GM23338 (cell line): ENCODE results near the gene TBX18. TPM values are rescaled to one million over a fixed set of nuclear protein-coding genes. Genes with fewer than 3 reads are reported as not detected.

ENCODE experiments used
- ATAC-seq: fragments of 200-7000 bp; cut with Tn5 transposase; 3 replicates; pipeline ENCODE4 v1.9.1; 2020
- DNase-seq: peaks from one replicate; pipeline ENCODE4 v3.0.0-alpha.2; 2015; ENCODE audit warnings: low spot score
- H2AFZ ChIP-seq: fragments of 200-600 bp; sonication (generic); 2 replicates; pipeline ENCODE4 v1.8.0; 2016; ENCODE audit warnings: antibody characterized with exemption, mild to moderate bottlenecking, moderate library complexity
- H3F3A ChIP-seq: fragments of 200-600 bp; sonication (generic); replicated peaks from 2 replicates; pipeline ENCODE4 v1.8.0; 2017; ENCODE audit warnings: antibody characterized with exemption, mixed run types, low read depth
- H3K27ac ChIP-seq: fragments of 200-600 bp; sonication (generic); 2 replicates; pipeline ENCODE4 v1.6.1; 2016; ENCODE audit warnings: low read depth
- H3K27me3 ChIP-seq: fragments of 200-600 bp; sonication (generic); 2 replicates; pipeline ENCODE4 v1.8.0; 2016; ENCODE audit warnings: mild to moderate bottlenecking, mixed run types, moderate library complexity; ENCODE audit not compliant: insufficient read depth
- H3K36me3 ChIP-seq: fragments of 200-600 bp; sonication (generic); 2 replicates; pipeline ENCODE4 v1.8.0; 2016; ENCODE audit warnings: mild to moderate bottlenecking; ENCODE audit not compliant: insufficient read depth
- H3K4me1 ChIP-seq: fragments of 200-600 bp; sonication (generic); 2 replicates; pipeline ENCODE4 v1.8.0; 2016; ENCODE audit warnings: mild to moderate bottlenecking, moderate library complexity; ENCODE audit not compliant: insufficient read depth
- H3K4me2 ChIP-seq: fragments of 200-600 bp; sonication (generic); 2 replicates; pipeline ENCODE4 v1.7.1; 2017; ENCODE audit warnings: mixed run types
- H3K4me3 ChIP-seq: fragments of 200-600 bp; sonication (generic); 2 replicates; pipeline ENCODE4 v1.6.1; 2016; ENCODE audit warnings: mixed run types
- H3K79me2 ChIP-seq: fragments of 200-600 bp; sonication (generic); replicated peaks from 2 replicates; pipeline ENCODE4 v1.8.0; 2017; ENCODE audit warnings: mild to moderate bottlenecking; ENCODE audit not compliant: insufficient read depth
- H3K9me2 ChIP-seq: fragments of 200-600 bp; sonication (generic); 2 replicates; pipeline ENCODE4 v1.8.0; 2017; ENCODE audit not compliant: insufficient read depth
- H4K20me1 ChIP-seq: fragments of 200-600 bp; sonication (generic); replicated peaks from 2 replicates; pipeline ENCODE4 v1.8.0; 2017; ENCODE audit warnings: mild to moderate bottlenecking; ENCODE audit not compliant: insufficient read depth
- H3K27ac Mint-ChIP-seq: 2 replicates; pipeline ENCODE4 v1.8.0; 2020; ENCODE audit warnings: inconsistent platforms, mild to moderate bottlenecking, moderate library complexity, mixed read lengths
- H3K27me3 Mint-ChIP-seq: 3 replicates; pipeline ENCODE4 v1.8.0; 2022; ENCODE audit warnings: low read depth, mild to moderate bottlenecking, moderate library complexity, mixed read lengths, inconsistent platforms; ENCODE audit not compliant: insufficient read depth, poor library complexity
- H3K36me3 Mint-ChIP-seq: 3 replicates; pipeline ENCODE4 v1.8.0; 2021; ENCODE audit warnings: low read depth, mild to moderate bottlenecking, inconsistent platforms, moderate library complexity, mixed read lengths
- H3K4me1 Mint-ChIP-seq: 3 replicates; pipeline ENCODE4 v1.8.0; 2020; ENCODE audit warnings: mild to moderate bottlenecking, inconsistent platforms, mixed read lengths
- H3K4me3 Mint-ChIP-seq: 3 replicates; pipeline ENCODE4 v1.8.0; 2021; ENCODE audit warnings: moderate library complexity, mild to moderate bottlenecking, inconsistent platforms, mixed read lengths
- H3K9me3 Mint-ChIP-seq: 3 replicates; pipeline ENCODE4 v1.8.0; 2020; ENCODE audit warnings: moderate library complexity, mild to moderate bottlenecking, inconsistent platforms, mixed read lengths
- CREB1 ChIP-seq: fragments of 250-450 bp; sonication (Bioruptor Pico); IDR thresholded peaks from 2 replicates; pipeline ENCODE4 v1.5.0; 2020; ENCODE audit warnings: low read depth, mild to moderate bottlenecking, moderate library complexity
- CTCF ChIP-seq, 2 experiments: fragments of 200-600 bp in 1 of 2; sonication (generic) in 1 of 2; conservative IDR thresholded peaks; 2 replicates each; pipeline versions ENCODE4 v1.5.1 to v1.6.1; 2016 to 2017; ENCODE audit warnings: antibody characterized with exemption in 2 of 2, low read depth in 2 of 2, mild to moderate bottlenecking in 2 of 2, moderate library complexity in 1 of 2
- EZH2phosphoT487 ChIP-seq: fragments of 200-600 bp; sonication (generic); IDR thresholded peaks from one replicate; pipeline ENCODE4 v1.8.1; 2018; ENCODE audit warnings: antibody characterized with exemption; ENCODE audit not compliant: unreplicated experiment
- JUNB ChIP-seq: IDR thresholded peaks from one replicate; pipeline ENCODE4 v1.6.1; 2016; ENCODE audit warnings: antibody characterized with exemption; ENCODE audit not compliant: unreplicated experiment
- NANOG ChIP-seq: IDR thresholded peaks from 2 replicates; pipeline ENCODE4 v1.6.1; 2016; ENCODE audit warnings: antibody characterized with exemption, borderline replicate concordance
- STAT1 ChIP-seq: IDR thresholded peaks from one replicate; pipeline ENCODE4 v1.6.1; 2016; ENCODE audit warnings: antibody characterized with exemption; ENCODE audit not compliant: unreplicated experiment
- ZNF114 ChIP-seq: fragments of 250-450 bp; sonication (Bioruptor Pico); IDR thresholded peaks from 2 replicates; pipeline ENCODE4 v1.5.0; 2020; ENCODE audit warnings: mild to moderate bottlenecking, moderate library complexity
- ZNF331 ChIP-seq: fragments of 250-450 bp; sonication (Bioruptor Pico); IDR thresholded peaks from 2 replicates; pipeline ENCODE4 v1.5.0; 2020; ENCODE audit warnings: low read depth, mild to moderate bottlenecking, moderate library complexity
- polyA plus RNA-seq: library from polyadenylated mRNA; unstranded; fragments of >200 nt; fragmentation: Nextera tagmentation; extraction: Ambion mirVana; gene quantifications from 2 replicates; pipeline ENCODE4 v1.2.1, GENCODE V29; 2016
- total RNA-seq: library from RNA; depleted of rRNA; stranded (reverse); fragments of >200 nt; shearing (Covaris generic); gene quantifications from 2 replicates; pipeline ENCODE4 v1.2.3, GENCODE V29; 2014
- TF ChIP-seq, protein P1 (sequence below): IDR thresholded peaks from one replicate; pipeline ENCODE4 v1.6.1; 2018; ENCODE audit warnings: antibody characterized with exemption; ENCODE audit not compliant: unreplicated experiment

TBX18 gene
- total and polyA plus RNA-seq, 2 experiments from 2014 or later, result 0.03 TPM; not detected in 1

GRCh38 chr6:84648444-84648843 is 116.0 kb downstream of the TBX18 start:
- Histone ChIP-seq H3K27ac (no peak overlapping the region), H3F3A (no peaks in the 10 kb centered on the region), H3K9me2 (peaks cover 7% of the 10 kb centered on the region; the same call in 1 of the 2 replicates), H3K4me3 (no peak overlapping the region), H3K27me3 (no peaks in the 10 kb centered on the region), H2AFZ (no peak overlapping the region), H4K20me1 (no peaks in the 10 kb centered on the region), H3K4me1 (no peaks in the 10 kb centered on the region), H3K79me2 (no peaks in the 10 kb centered on the region), H3K4me2 (no peak overlapping the region), H3K36me3 (no peaks in the 10 kb centered on the region)
- TF ChIP-seq CREB1 (CRISPR knock-in tag) (no peak), CTCF (conservative IDR thresholded peaks at IDR 0.05; ENCODE audit: low read depth in 2 of 2) (0 out of 4 replicates have a peak, but pooled peaks of 1 of the 2 experiments have one; percentile 12), NANOG (no peak)
- DNase-seq, result peak; percentile 4
- Mint-ChIP-seq H3K27ac (no peak overlapping the region), H3K4me3 (no peak overlapping the region), H3K4me1 (no peaks in the 10 kb centered on the region), H3K9me3 (no peaks in the 10 kb centered on the region), H3K27me3 (no peaks in the 10 kb centered on the region), H3K36me3 (no peaks in the 10 kb centered on the region)
- ATAC-seq, result no peak

DNA sequence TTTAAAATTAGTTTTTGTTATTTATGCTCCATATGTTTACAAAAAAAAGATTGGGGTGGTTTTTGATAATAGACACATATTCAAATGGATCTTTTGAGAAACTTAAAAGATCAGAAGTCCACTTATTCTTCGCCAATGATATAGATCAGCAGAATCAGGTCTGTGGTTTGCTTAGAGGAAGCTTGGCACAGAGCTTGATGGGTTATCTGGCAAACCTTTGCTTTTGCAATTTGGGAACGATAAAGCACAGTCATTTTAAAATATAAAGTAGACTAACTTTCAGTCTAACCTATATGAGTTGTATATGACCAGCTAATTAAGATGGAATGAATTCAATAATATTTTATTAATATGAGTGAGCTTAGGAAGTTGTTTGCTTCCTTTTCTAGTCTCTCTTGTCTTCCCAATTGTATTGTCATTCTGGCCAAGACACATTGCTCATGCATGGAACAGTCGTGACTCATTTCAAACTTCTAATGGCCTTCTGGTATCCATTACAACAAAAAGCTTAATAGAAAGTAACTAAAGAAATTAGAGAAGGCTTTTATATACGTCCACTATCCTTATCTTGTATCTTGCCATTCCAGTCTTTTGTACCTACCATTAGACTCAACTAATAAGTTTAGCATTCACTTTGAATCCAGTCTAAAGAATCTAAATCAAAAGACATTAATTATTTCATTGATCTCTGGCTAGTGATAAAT is 118.7 kb downstream of the TBX18 start:
- H3K27ac ChIP-seq, result no peak overlapping the region
- H3K4me3 Mint-ChIP-seq, result no peak overlapping the region
- no peak for DNase-seq

More for the DNA sequence above, 118.7 kb downstream of the TBX18 start:
- H3F3A ChIP-seq, result no peaks in the 10 kb centered on the region
- H3K36me3 Mint-ChIP-seq, result no peaks in the 10 kb centered on the region
- no peaks in the 10 kb centered on the region for H3K4me1 ChIP-seq
- peaks cover 2% of the 10 kb centered on the region for H3K27me3 Mint-ChIP-seq
- H3K4me1 Mint-ChIP-seq, result no peaks in the 10 kb centered on the region
- H3K4me3 ChIP-seq, result no peak overlapping the region
- no peak overlapping the region for H3K27ac Mint-ChIP-seq
- no peaks in the 10 kb centered on the region for H3K27me3 ChIP-seq
- no peaks in the 10 kb centered on the region for H3K79me2 ChIP-seq
- no peaks in the 10 kb centered on the region for H3K9me3 Mint-ChIP-seq
- no peaks in the 10 kb centered on the region for H3K36me3 ChIP-seq
- no peaks in the 10 kb centered on the region for H3K9me2 ChIP-seq
- H2AFZ ChIP-seq, result no peak overlapping the region
- H3K4me2 ChIP-seq, result no peak overlapping the region
- no peak for ATAC-seq
- H4K20me1 ChIP-seq, result no peaks in the 10 kb centered on the region
- TF ChIP-seq, protein P1, sequence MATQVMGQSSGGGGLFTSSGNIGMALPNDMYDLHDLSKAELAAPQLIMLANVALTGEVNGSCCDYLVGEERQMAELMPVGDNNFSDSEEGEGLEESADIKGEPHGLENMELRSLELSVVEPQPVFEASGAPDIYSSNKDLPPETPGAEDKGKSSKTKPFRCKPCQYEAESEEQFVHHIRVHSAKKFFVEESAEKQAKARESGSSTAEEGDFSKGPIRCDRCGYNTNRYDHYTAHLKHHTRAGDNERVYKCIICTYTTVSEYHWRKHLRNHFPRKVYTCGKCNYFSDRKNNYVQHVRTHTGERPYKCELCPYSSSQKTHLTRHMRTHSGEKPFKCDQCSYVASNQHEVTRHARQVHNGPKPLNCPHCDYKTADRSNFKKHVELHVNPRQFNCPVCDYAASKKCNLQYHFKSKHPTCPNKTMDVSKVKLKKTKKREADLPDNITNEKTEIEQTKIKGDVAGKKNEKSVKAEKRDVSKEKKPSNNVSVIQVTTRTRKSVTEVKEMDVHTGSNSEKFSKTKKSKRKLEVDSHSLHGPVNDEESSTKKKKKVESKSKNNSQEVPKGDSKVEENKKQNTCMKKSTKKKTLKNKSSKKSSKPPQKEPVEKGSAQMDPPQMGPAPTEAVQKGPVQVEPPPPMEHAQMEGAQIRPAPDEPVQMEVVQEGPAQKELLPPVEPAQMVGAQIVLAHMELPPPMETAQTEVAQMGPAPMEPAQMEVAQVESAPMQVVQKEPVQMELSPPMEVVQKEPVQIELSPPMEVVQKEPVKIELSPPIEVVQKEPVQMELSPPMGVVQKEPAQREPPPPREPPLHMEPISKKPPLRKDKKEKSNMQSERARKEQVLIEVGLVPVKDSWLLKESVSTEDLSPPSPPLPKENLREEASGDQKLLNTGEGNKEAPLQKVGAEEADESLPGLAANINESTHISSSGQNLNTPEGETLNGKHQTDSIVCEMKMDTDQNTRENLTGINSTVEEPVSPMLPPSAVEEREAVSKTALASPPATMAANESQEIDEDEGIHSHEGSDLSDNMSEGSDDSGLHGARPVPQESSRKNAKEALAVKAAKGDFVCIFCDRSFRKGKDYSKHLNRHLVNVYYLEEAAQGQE, result no peak
- TF ChIP-seq ZNF114 (CRISPR knock-in tag), result no peak
- TF ChIP-seq ZNF331 (CRISPR knock-in tag), result no peak
- no peak for TF ChIP-seq STAT1
- no peak for TF ChIP-seq EZH2phosphoT487
- TF ChIP-seq JUNB, result no peak
- no peak for TF ChIP-seq CREB1 (CRISPR knock-in tag)
